ENCODE results near the gene RSBN1.

Gene RSBN1

GRCh38 chr1:113811156-113811887 lies 954 bp downstream of the RSBN1 start:
- DNase-seq, result peak; percentile 72

GRCh38 chr1:113809670-113810602 lies 2.3 kb downstream of the RSBN1 start:
- DNase-seq, result no peak

GRCh38 chr1:113808450-113809195 lies 3.7 kb downstream of the RSBN1 start:
- no peak for DNase-seq

- DNase-seq, result no peak
Measured at GRCh38 chr1:113805639-113806038, 6.6 kb downstream of the RSBN1 start.

GRCh38 chr1:113805256-113805531 lies 7.1 kb downstream of the RSBN1 start:
- no peak for DNase-seq

- no peak for DNase-seq
Measured at GRCh38 chr1:113804421-113805255, 7.6 kb downstream of the RSBN1 start.

GRCh38 chr1:113802367-113803007 lies 9.8 kb downstream of the RSBN1 start:
- no peak for DNase-seq

GRCh38 chr1:113800487-113800886 lies 11.8 kb downstream of the RSBN1 start:
- DNase-seq, result no peak

- no peak for DNase-seq
Measured at GRCh38 chr1:113797472-113797871, 14.8 kb downstream of the RSBN1 start.

GRCh38 chr1:113793878-113794834 lies 18.1 kb downstream of the RSBN1 start:
- DNase-seq, result no peak

GRCh38 chr1:113792986-113793385 lies 19.3 kb downstream of the RSBN1 start:
- no peak for DNase-seq

- DNase-seq, result no peak
Measured at GRCh38 chr1:113792471-113792870, 19.8 kb downstream of the RSBN1 start.

GRCh38 chr1:113788802-113789201 lies 23.5 kb downstream of the RSBN1 start:
- DNase-seq, result no peak

GRCh38 chr1:113787663-113788062 lies 24.6 kb downstream of the RSBN1 start:
- DNase-seq, result no peak

GRCh38 chr1:113786069-113786468 lies 26.2 kb downstream of the RSBN1 start:
- no peak for DNase-seq

- DNase-seq, result no peak
Measured at GRCh38 chr1:113784104-113784779, 28.0 kb downstream of the RSBN1 start.

GRCh38 chr1:113783254-113784103 lies 28.8 kb downstream of the RSBN1 start:
- DNase-seq, result peak; percentile 32

- DNase-seq, result no peak
Measured at GRCh38 chr1:113782406-113782805, 29.9 kb downstream of the RSBN1 start.
